EH (cell line): ENCODE results near the gene PTPN1.
"Not testable (repeated sequence)": the region's sequence is repeated elsewhere in the genome, so short reads cannot be mapped to it uniquely, and the experiment has no call there.

ENCODE experiments used
- DNase-seq: peaks from one replicate; pipeline ENCODE4 v3.0.0-alpha.2; 2015; ENCODE audit warnings: low read depth

PTPN1 gene

GRCh38 chr20:50610212-50610718 lies 100.1 kb downstream of the PTPN1 start:
- DNase-seq, result peak; percentile 13

- peak; percentile 7 for DNase-seq
Measured at GRCh38 chr20:50611128-50611810, 101.1 kb downstream of the PTPN1 start.

- no peak for DNase-seq
Measured at GRCh38 chr20:50613438-50614169, 103.4 kb downstream of the PTPN1 start.

GRCh38 chr20:50615407-50615806 lies 105.2 kb downstream of the PTPN1 start:
- no peak for DNase-seq

- DNase-seq, result no peak
Measured at GRCh38 chr20:50617022-50617421, 106.8 kb downstream of the PTPN1 start.

- no peak for DNase-seq
Measured at GRCh38 chr20:50618537-50618936, 108.4 kb downstream of the PTPN1 start.

GRCh38 chr20:50620459-50620858 lies 110.3 kb downstream of the PTPN1 start:
- not testable (repeated sequence) for DNase-seq

GRCh38 chr20:50621068-50621665 lies 111.0 kb downstream of the PTPN1 start:
- DNase-seq, result no peak

- no peak for DNase-seq
Measured at GRCh38 chr20:50624351-50625016, 114.3 kb downstream of the PTPN1 start.

GRCh38 chr20:50625986-50626677 lies 115.9 kb downstream of the PTPN1 start:
- DNase-seq, result peak; percentile 52

- no peak for DNase-seq
Measured at GRCh38 chr20:50627747-50628146, 117.6 kb downstream of the PTPN1 start.

- no peak for DNase-seq
Measured at GRCh38 chr20:50628332-50628731, 118.1 kb downstream of the PTPN1 start.

- DNase-seq, result no peak
Measured at GRCh38 chr20:50628853-50629669, 118.9 kb downstream of the PTPN1 start.

GRCh38 chr20:50629670-50630045 lies 119.5 kb downstream of the PTPN1 start:
- DNase-seq, result no peak

- no peak for DNase-seq
Measured at GRCh38 chr20:50630578-50631263, 120.5 kb downstream of the PTPN1 start.

- no peak for DNase-seq
Measured at GRCh38 chr20:50632236-50632635, 122.1 kb downstream of the PTPN1 start.

- no peak for DNase-seq
Measured at GRCh38 chr20:50632701-50633100, 122.5 kb downstream of the PTPN1 start.

GRCh38 chr20:50633361-50633760 lies 123.2 kb downstream of the PTPN1 start:
- DNase-seq, result no peak

- no peak for DNase-seq
Measured at GRCh38 chr20:50634191-50634590, 124.0 kb downstream of the PTPN1 start.
